CD4-positive, alpha-beta T cell (primary cell): ENCODE data around the gene NOS1AP. TPM values are rescaled to one million over a fixed set of nuclear protein-coding genes. Genes with fewer than 3 reads are reported as not detected.

Experiments
- ATAC-seq: fragments of 200-7000 bp; cut with Tn5 transposase; one replicate; pipeline ENCODE4 v1.10.0; 2022; ENCODE audit warnings: mild to moderate bottlenecking; ENCODE audit not compliant: poor library complexity
- CTCF ChIA-PET: fragments of 350-600 bp; sonication (Branson Sonifier 250); formaldehyde crosslinking; loops from one replicate; lab custom pipeline; 2021; ENCODE audit warnings: antibody characterized with exemption, inconsistent platforms; lab: Charles Lee
- POLR2A ChIA-PET: fragments of 350-600 bp; sonication (Branson Sonifier 250); formaldehyde crosslinking; loops from one replicate; lab custom pipeline; 2021; ENCODE audit warnings: antibody characterized with exemption, inconsistent platforms; lab: Charles Lee
- DNase-seq, 14 experiments: peaks; one replicate each; pipeline ENCODE4 v3.0.0-alpha.2; 2013 to 2020; ENCODE audit warnings: mixed read lengths in 2 of 14
- H3K27ac ChIP-seq, 2 donors: one replicate each; pipeline versions ENCODE4 v1.5.1 to v1.7.0; 2013; ENCODE audit warnings: low read length in 2 of 2, low read depth in 1 of 2, mild to moderate bottlenecking in 1 of 2
- H3K27me3 ChIP-seq, 2 experiments: 1 replicate in 1 of 2; 2 replicates in 1 of 2; pipeline versions ENCODE4 v1.6.1 to v1.7.0; 2013; ENCODE audit warnings: low read length in 2 of 2, control low read depth in 1 of 2, mild to moderate bottlenecking in 1 of 2, moderate library complexity in 1 of 2; ENCODE audit not compliant: insufficient read depth in 2 of 2, control insufficient read depth in 1 of 2
- H3K36me3 ChIP-seq: one replicate; pipeline ENCODE4 v1.6.1; 2013; ENCODE audit warnings: low read length, control low read depth; ENCODE audit not compliant: insufficient read depth
- H3K4me1 ChIP-seq: one replicate; pipeline ENCODE4 v1.6.1; 2013; ENCODE audit warnings: low read length, control low read depth; ENCODE audit not compliant: insufficient read depth
- H3K4me3 ChIP-seq: one replicate; pipeline ENCODE4 v1.5.1; 2013; ENCODE audit warnings: mild to moderate bottlenecking, low read length, moderate library complexity
- H3K9me3 ChIP-seq, 2 experiments: 1 replicate in 1 of 2; 2 replicates in 1 of 2; pipeline versions ENCODE4 v1.6.1 to v1.7.0; 2013; ENCODE audit warnings: low read length in 2 of 2, mild to moderate bottlenecking in 2 of 2, control low read depth in 1 of 2, moderate library complexity in 1 of 2; ENCODE audit not compliant: control insufficient read depth in 1 of 2, insufficient read depth in 1 of 2
- H3K27ac Mint-ChIP-seq: one replicate; pipeline ENCODE4 v1.8.0; 2020; ENCODE audit warnings: mixed read lengths
- H3K27me3 Mint-ChIP-seq: one replicate; pipeline ENCODE4 v1.8.0; 2021; ENCODE audit warnings: mixed read lengths
- H3K36me3 Mint-ChIP-seq: one replicate; pipeline ENCODE4 v1.8.0; 2021; ENCODE audit warnings: low read depth, mixed read lengths
- H3K4me1 Mint-ChIP-seq: one replicate; pipeline ENCODE4 v1.8.0; 2021; ENCODE audit warnings: low read depth, mixed read lengths
- H3K4me3 Mint-ChIP-seq: one replicate; pipeline ENCODE4 v1.8.0; 2020; ENCODE audit warnings: mild to moderate bottlenecking, mixed read lengths
- H3K9me3 Mint-ChIP-seq: one replicate; pipeline ENCODE4 v1.8.0; 2020; ENCODE audit warnings: mixed read lengths
- CTCF ChIP-seq: fragments of 200-600 bp; IDR thresholded peaks from one replicate; pipeline ENCODE4 v1.8.0; 2022; ENCODE audit warnings: antibody characterized with exemption, mild to moderate bottlenecking
- intact Hi-C, 2 experiments: fragments of 100-400 bp; cut with DNase I in 1 of 2; cut with micrococcal nuclease in 1 of 2; formaldehyde crosslinking; loops; one replicate each; pipeline versions ENCODE4 v1.15.1 to v1.9.0; 2023 to 2025; cut with DNase I, micrococcal nuclease
- total RNA-seq, 174 experiments: library from RNA in 2 of 174; stranded (reverse) in 2 of 174; gene quantifications; one replicate each; pipeline ENCODE4 v1.2.3 and lab custom pipeline; 2021 to 2026

NOS1AP gene
- total RNA-seq, 2 experiments from 2014 or later = not detected

DNA sequence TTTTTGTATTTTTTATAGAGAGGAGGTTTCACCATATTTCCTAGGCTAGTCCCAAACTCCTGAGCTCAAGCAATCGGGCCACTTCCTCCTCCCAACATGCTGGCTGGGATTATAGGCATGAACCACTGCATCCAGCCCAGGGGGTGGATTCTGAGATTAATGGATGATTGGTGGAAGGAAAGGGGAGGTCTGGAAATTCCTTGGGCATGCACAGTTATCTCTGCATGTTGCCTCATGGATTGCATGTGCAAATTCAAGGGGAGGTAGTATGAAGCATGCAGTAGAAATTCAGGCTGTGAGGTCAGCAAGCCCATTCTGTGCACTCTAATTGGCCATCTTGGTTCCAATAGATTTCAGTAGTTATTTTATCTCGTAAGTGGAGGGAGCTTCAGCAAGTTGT is 182.7 kb downstream of the NOS1AP start:
- ATAC-seq = no peak
- H3K27me3 Mint-ChIP-seq = peaks cover 44% of the 10 kb centered on the region
- TF ChIP-seq CTCF = no peak
- H3K36me3 ChIP-seq = no peaks in the 10 kb centered on the region
- H3K4me1 Mint-ChIP-seq = no peaks in the 10 kb centered on the region
- H3K27me3 ChIP-seq = no peaks in the 10 kb centered on the region
- no peak overlapping the region for H3K4me3 ChIP-seq
- ChIA-PET POLR2A (no interaction called here), CTCF (no interaction called here)
- H3K4me3 Mint-ChIP-seq = no peak overlapping the region
- no peaks in the 10 kb centered on the region for H3K9me3 ChIP-seq
- intact Hi-C loops = no loop called here
- no peaks in the 10 kb centered on the region for H3K4me1 ChIP-seq
- H3K9me3 Mint-ChIP-seq = no peaks in the 10 kb centered on the region
- no peak overlapping the region for H3K27ac Mint-ChIP-seq
- no peak overlapping the region for H3K27ac ChIP-seq
- DNase-seq = no peak
- H3K36me3 Mint-ChIP-seq = no peaks in the 10 kb centered on the region

DNA sequence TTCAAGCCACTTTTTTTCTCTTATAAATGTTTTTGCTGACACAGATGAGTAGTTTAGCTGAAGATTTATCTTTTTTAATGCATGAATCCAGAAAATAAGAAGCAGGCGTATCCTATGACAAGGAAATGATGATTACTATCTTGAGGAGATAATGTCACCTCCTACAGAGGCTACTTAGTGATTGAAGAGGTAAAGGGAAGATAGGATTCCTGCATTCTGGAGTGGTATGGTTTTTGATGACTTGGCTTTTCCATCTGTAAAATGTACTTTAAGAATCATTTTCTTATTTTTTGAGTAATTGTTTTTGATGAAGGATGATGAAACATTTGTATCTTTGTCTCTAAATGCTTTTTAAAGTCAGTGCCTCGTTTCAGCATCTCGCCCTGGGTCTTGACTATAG is 184.3 kb downstream of the NOS1AP start:
- H3K9me3 Mint-ChIP-seq = no peaks in the 10 kb centered on the region

GRCh38 chr1:162256287-162256686 is 186.8 kb downstream of the NOS1AP start:
- H3K27ac Mint-ChIP-seq = no peak overlapping the region
- no peak overlapping the region for H3K27ac ChIP-seq
- POLR2A ChIA-PET = no interaction called here

More for the DNA sequence above, 184.3 kb downstream of the NOS1AP start:
- Histone ChIP-seq H3K4me3 (no peak overlapping the region), H3K9me3 (no peaks in the 10 kb centered on the region), H3K27ac (no peak overlapping the region), H3K27me3 (no peaks in the 10 kb centered on the region), H3K36me3 (no peaks in the 10 kb centered on the region), H3K4me1 (no peaks in the 10 kb centered on the region)
- CTCF ChIA-PET = no interaction called here
- H3K36me3 Mint-ChIP-seq = no peaks in the 10 kb centered on the region
- intact Hi-C loops = no loop called here
- H3K27me3 Mint-ChIP-seq = peaks cover 51% of the 10 kb centered on the region
- no peaks in the 10 kb centered on the region for H3K4me1 Mint-ChIP-seq
- no peak for ATAC-seq
- no peak for TF ChIP-seq CTCF
- POLR2A ChIA-PET = no interaction called here
- no peak overlapping the region for H3K4me3 Mint-ChIP-seq
- H3K27ac Mint-ChIP-seq = no peak overlapping the region
- DNase-seq = no peak

More at GRCh38 chr1:162256287-162256686, 186.8 kb downstream of the NOS1AP start:
- H3K4me3 ChIP-seq = no peak overlapping the region
- Mint-ChIP-seq H3K4me1 (no peaks in the 10 kb centered on the region), H3K27me3 (peaks cover 55% of the 10 kb centered on the region), H3K36me3 (no peaks in the 10 kb centered on the region), H3K9me3 (no peaks in the 10 kb centered on the region), H3K4me3 (no peak overlapping the region)
- H3K36me3 ChIP-seq = no peaks in the 10 kb centered on the region
- H3K27me3 ChIP-seq = no peaks in the 10 kb centered on the region
- no peak for TF ChIP-seq CTCF
- intact Hi-C loops = no loop called here
- CTCF ChIA-PET = no interaction called here
- DNase-seq (no peak), ATAC-seq (no peak)
- no peaks in the 10 kb centered on the region for H3K4me1 ChIP-seq
- H3K9me3 ChIP-seq = no peaks in the 10 kb centered on the region
